ENCODE data around the gene KATNBL1. TPM values are rescaled to one million over a fixed set of nuclear protein-coding genes. Genes with fewer than 3 reads are reported as not detected.

KATNBL1 gene
- total RNA-seq, 1 donor from 2014 or later, result 54.6 TPM

DNA sequence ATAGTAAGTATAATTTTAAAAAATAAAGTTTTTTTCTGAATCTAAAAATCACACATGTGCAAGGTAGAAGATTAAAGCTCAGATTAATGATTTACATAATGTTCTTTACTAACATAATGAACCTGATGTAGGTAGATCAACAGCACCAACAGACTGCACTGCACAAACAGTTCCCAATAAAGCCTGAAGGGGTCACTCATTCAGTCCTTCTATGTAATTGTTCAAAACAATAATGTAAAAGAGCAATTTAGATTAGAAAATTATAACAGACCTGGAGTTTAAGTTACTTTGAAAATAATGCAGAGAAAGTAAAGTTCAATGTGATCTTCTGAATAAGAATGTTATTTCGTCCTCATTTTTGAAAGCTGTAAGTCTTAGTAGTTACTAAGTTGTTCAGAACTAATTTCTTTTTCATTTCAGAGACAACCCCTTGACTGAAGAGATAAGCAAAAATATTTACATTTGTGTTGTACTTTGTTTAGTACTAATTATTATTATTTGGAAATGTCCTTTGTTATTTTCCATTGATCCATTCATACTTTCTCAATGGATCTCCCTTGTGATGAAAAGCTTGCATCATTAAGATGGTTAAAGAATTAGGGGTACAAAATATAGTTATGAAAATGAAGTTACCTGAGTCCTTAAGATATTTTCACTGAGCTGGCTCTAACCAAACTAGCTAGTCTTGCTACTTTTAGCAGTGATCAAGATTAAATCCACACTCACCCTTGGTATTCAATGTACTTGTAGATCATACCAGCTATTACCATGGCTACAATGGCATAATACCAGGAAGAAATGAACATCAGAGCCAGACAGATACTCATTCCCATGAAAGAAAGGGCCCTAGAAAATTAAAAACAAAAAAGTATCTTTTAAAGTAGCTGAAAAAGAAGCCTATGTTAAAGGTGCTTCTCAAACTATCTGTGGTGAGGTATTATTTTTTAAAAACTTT lies 31.8 kb upstream of the KATNBL1 start:
- Mint-ChIP-seq H3K27me3 (ENCODE audit: low read depth, unreplicated experiment) (no peaks in the 10 kb centered on the region), H3K4me3 (ENCODE audit: unreplicated experiment) (no peak overlapping the region), H3K9me3 (ENCODE audit: unreplicated experiment) (no peaks in the 10 kb centered on the region), H3K27ac (ENCODE audit: unreplicated experiment) (no peak overlapping the region), H3K4me1 (ENCODE audit: low read depth, unreplicated experiment) (peaks cover 24% of the 10 kb centered on the region), H3K36me3 (ENCODE audit: low read depth, unreplicated experiment) (peaks cover 5% of the 10 kb centered on the region)
- Histone ChIP-seq H3K4me2 (ENCODE audit: low read length) (no peak overlapping the region), H3K9me3 (ENCODE audit: insufficient read depth, low read depth, low read length) (no peaks in the 10 kb centered on the region), H3K4me1 (ENCODE audit: insufficient read depth, low read length) (peaks cover 23% of the 10 kb centered on the region), H3K36me3 (ENCODE audit: insufficient read depth, low read length) (no peaks in the 10 kb centered on the region), H3K27ac (ENCODE audit: low read depth, low read length) (no peak overlapping the region), H3K79me2 (ENCODE audit: insufficient read depth, low read length) (no peaks in the 10 kb centered on the region), H4K20me1 (ENCODE audit: insufficient read depth, low read length) (no peaks in the 10 kb centered on the region), H2AFZ (ENCODE audit: low read depth, low read length) (no peak overlapping the region), H3K9ac (ENCODE audit: low read length) (no peak overlapping the region), H3K27me3 (ENCODE audit: insufficient read depth, low read length) (no peaks in the 10 kb centered on the region), H3K4me3 (ENCODE audit: insufficient read depth, low read depth, low read length) (no peak overlapping the region)
- peak; percentile 23 for DNase-seq (ENCODE audit: low read depth)
- no peak for FAIRE-seq
- TF ChIP-seq EZH2 (IDR thresholded peaks at IDR 0.05; ENCODE audit: insufficient read depth, low read length), result no peak
- TF ChIP-seq, protein P1, sequence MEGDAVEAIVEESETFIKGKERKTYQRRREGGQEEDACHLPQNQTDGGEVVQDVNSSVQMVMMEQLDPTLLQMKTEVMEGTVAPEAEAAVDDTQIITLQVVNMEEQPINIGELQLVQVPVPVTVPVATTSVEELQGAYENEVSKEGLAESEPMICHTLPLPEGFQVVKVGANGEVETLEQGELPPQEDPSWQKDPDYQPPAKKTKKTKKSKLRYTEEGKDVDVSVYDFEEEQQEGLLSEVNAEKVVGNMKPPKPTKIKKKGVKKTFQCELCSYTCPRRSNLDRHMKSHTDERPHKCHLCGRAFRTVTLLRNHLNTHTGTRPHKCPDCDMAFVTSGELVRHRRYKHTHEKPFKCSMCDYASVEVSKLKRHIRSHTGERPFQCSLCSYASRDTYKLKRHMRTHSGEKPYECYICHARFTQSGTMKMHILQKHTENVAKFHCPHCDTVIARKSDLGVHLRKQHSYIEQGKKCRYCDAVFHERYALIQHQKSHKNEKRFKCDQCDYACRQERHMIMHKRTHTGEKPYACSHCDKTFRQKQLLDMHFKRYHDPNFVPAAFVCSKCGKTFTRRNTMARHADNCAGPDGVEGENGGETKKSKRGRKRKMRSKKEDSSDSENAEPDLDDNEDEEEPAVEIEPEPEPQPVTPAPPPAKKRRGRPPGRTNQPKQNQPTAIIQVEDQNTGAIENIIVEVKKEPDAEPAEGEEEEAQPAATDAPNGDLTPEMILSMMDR (IDR thresholded peaks at IDR 0.05; ENCODE audit: insufficient read depth, low read depth, low read length), result peak; percentile 81

DNA sequence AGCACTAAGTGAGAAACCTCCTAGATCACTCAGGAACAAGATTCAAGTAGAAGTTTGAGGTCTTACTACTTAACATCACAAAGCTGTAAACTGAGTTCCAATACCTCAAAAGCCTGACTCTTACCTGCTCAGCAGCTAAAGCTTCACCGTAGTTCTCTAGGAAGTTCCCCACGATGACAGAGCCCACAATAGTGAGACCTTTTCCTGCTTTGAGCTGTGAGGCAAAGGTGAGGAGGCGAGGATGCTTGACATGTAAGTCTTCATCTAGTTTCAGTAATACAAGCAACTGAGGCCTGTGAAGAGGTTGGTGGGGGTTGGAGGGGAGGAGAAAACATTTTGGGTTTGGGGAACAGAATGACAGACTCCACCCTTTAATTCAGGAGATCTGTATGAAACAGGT lies 30.6 kb upstream of the KATNBL1 start:
- H3K4me3 Mint-ChIP-seq (ENCODE audit: unreplicated experiment), result no peak overlapping the region
- Histone ChIP-seq H3K27me3 (ENCODE audit: insufficient read depth, low read length) (no peaks in the 10 kb centered on the region), H3K27ac (ENCODE audit: low read depth, low read length) (peak overlapping the region; percentile 94), H3K9me3 (ENCODE audit: insufficient read depth, low read depth, low read length) (no peaks in the 10 kb centered on the region), H3K4me3 (ENCODE audit: insufficient read depth, low read depth, low read length) (no peak overlapping the region), H3K79me2 (ENCODE audit: insufficient read depth, low read length) (no peaks in the 10 kb centered on the region), H4K20me1 (ENCODE audit: insufficient read depth, low read length) (no peaks in the 10 kb centered on the region), H3K36me3 (ENCODE audit: insufficient read depth, low read length) (no peaks in the 10 kb centered on the region), H3K4me2 (ENCODE audit: low read length) (no peak overlapping the region), H3K9ac (ENCODE audit: low read length) (no peak overlapping the region), H2AFZ (ENCODE audit: low read depth, low read length) (no peak overlapping the region), H3K4me1 (ENCODE audit: insufficient read depth, low read length) (peaks cover 23% of the 10 kb centered on the region)
- TF ChIP-seq EZH2 (IDR thresholded peaks at IDR 0.05; ENCODE audit: insufficient read depth, low read length), result no peak
- TF ChIP-seq, protein P1 (IDR thresholded peaks at IDR 0.05; ENCODE audit: insufficient read depth, low read depth, low read length), result no peak
- no peak for FAIRE-seq
- H3K27ac Mint-ChIP-seq (ENCODE audit: unreplicated experiment), result peak overlapping the region; percentile 30
- H3K4me1 Mint-ChIP-seq (ENCODE audit: low read depth, unreplicated experiment), result peaks cover 24% of the 10 kb centered on the region
- no peak for DNase-seq (ENCODE audit: low read depth)
- no peaks in the 10 kb centered on the region for H3K9me3 Mint-ChIP-seq (ENCODE audit: unreplicated experiment)
- peaks cover 9% of the 10 kb centered on the region for H3K36me3 Mint-ChIP-seq (ENCODE audit: low read depth, unreplicated experiment)
- H3K27me3 Mint-ChIP-seq (ENCODE audit: low read depth, unreplicated experiment), result no peaks in the 10 kb centered on the region

Measured in astrocyte (in vitro differentiated cells and primary cell).